Measurements from ENCODE around the gene SOS1.

DNA sequence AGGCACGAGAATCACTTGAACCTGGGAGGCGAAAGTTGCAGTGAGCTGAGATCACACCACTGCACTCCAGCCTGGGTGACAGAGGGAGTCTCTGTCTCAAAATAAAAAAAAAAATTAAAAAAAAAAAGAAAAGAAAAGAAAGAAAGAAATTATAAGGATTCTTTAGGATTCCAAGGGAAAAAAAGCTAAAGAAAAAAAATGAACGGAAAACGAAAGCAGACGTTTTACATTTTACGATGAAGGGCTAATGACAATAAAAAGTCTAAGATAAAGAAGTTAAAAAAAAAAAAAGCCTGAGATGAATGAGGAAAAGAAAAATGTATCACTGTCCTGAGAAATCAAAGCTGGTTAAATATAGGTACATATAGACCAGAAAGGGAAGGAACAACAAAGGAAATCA is 58.5 kb downstream of the SOS1 start:
- no peak for TF ChIP-seq TAF1 (IDR thresholded peaks at IDR 0.05; ENCODE audit: borderline replicate concordance, low read depth, low read length)
- TF ChIP-seq POLR2AphosphoS5 (IDR thresholded peaks at IDR 0.05; ENCODE audit: low read depth, low read length) = no peak
- TF ChIP-seq POLR2A (IDR thresholded peaks at IDR 0.05; ENCODE audit: low read depth, low read length) = no peak

All from GM12892 (cell line).